NCI-H748 (cell line): ENCODE results near the gene TUBB3.

ENCODE experiments used
- DNase-seq: peaks from one replicate; lab custom pipeline; 2025; ENCODE audit not compliant: unreplicated experiment; lab: John Stamatoyannopoulos, UW

TUBB3 gene

GRCh38 chr16:89936981-89937380, 13.8 kb downstream of the TUBB3 start:
- no peak for DNase-seq

DNA sequence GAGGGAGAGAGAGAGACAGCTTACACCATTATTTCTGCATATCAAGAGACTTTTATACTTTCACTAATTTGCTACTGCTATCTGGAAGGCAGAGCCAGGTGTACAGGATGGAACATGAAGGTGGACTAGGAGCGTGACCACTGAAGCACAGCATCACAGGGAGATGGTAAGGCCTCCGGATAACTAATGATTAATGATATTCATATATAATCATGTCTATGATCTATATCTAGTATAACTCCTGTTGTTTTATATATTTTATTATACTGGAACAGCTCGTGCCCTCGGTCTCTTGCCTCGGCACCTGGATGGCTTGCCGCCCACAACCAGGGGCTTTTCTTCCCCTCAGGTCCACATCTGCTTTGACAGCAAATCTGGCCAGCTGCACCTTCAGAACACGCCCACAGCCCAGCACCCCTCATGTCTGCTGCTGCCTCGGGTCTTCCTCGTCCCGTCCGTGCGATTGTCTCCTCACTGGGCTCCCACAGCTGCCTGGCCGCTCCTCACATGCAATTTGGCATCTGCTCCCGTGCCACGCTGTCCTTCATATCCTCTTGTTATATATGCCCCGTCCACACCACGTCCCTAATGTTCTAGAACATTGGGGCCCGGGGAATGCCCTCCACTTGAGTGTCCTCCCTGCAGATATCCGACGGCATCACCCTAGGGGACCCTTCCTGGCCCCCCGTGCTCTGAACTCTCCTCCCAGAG, 15.2 kb downstream of the TUBB3 start:
- no peak for DNase-seq

DNA sequence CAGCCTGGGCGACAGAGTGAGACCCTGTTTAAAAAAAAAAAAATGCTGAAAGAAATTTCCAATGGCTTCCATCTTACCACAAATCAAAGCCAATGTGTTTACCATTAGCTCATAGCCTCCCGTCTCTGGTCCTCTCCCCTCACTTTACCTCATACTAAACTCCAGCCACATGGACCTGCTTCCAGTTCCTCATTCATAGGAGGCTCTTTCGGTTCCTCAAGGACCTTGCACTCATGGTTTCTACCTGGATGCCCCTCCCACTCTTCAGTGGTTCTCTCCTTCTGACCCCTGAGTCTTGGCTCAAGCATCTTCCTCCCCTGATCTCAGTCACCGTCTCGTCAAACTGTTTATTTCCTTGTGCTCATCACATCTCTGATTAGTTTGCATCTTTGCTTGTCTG, 21.6 kb downstream of the TUBB3 start:
- no peak for DNase-seq

DNA sequence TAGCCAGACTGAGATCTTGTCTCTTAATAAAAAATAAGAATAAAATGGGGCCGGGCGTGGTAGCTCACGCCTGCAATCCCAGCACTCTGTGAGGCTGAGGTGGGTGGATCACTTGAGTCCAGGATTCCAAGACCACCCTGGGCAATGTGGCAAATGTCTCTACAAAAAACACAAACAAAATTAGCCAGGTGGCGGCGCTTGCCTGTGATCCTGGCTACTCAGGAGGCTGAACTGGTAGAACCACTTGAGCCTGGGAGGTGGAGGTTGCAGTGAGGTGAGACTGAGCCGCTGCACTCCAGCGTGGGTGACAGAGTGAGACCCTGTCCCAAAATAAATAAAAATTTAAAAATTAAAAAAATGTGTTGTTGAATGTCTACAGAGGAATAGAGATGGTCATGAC, 22.5 kb downstream of the TUBB3 start:
- DNase-seq = peak; percentile 63

GRCh38 chr16:89946515-89946914, 23.4 kb downstream of the TUBB3 start:
- no peak for DNase-seq

GRCh38 chr16:89949121-89949742, 26.1 kb downstream of the TUBB3 start:
- DNase-seq = no peak

- DNase-seq = no peak
Observed at GRCh38 chr16:89949756-89950155, 26.6 kb downstream of the TUBB3 start.

- DNase-seq = no peak
Observed at GRCh38 chr16:89951509-89951908, 28.4 kb downstream of the TUBB3 start.

DNA sequence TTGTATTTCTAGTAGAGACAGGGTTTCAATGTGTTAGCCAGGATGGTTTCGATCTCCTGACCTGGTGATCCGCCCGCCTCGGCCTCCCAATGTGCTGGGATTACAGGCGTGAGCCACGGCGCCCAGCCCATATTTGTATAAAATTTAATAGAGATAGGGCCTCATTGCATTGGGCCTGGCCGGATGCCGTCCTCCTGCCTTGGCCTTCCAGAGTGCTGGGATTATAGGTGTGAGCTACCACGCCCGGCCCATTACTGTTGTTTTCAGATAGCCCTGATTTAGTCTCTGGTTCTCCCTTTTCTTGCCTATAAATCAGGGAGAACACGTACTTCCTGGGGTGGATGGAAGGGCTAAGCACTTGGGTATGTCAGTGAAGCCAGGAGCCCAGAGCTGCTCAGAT, 28.9 kb downstream of the TUBB3 start:
- no peak for DNase-seq

DNA sequence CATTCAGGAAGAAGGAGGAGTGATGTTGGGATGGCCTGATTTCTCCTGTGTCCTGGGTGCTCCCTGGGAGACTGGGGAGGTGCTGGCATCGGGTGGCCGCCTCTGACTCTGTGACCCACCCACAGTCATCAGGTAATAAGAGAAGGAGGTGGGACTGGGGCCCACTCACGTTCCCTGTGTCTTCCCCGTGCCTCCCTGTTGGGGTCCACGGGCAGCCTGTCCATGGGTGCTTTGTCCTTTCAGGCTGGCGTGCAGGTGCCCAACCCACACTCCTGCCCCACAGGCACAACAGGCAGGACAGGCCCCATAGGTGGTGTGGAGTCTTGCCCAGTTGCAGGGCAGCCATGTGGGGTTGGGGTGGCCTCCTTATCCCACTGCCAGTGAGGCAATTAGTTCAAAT, 29.4 kb downstream of the TUBB3 start:
- no peak for DNase-seq

DNA sequence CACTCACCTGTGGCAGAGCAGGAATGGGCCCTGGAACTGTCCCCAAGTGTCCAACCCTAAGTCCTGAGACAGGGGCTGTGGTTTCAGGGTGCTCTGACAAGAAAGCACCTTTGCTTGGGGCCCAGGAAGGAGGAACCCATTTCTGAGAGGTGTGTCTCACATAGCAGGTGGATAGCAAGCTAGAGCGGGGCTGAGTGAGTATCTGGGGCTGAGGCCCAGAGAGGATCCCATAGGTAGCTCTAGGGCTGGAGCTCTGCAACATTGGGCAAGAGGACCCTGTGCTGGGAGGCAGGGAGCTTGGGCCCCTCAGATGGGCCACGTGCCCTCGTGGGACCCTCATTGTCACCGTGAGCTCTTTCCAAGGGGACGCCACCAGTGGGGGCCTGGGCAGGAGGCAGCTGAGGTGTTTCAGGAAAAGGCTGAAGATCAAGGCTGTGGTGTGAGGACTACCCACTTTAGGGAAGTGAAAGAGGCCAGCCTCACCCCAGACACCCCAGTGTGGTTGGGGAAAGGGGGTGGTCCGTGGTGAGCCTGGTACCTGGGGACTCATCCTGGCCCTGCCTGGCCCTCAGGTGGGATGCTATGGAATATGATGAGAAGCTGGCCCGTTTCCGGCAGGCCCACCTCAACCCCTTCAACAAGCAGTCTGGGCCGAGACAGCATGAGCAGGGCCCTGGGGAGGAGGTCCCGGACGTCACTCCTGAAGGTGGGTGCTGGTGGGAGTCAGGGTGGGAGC, 30.7 kb downstream of the TUBB3 start:
- DNase-seq = no peak

DNA sequence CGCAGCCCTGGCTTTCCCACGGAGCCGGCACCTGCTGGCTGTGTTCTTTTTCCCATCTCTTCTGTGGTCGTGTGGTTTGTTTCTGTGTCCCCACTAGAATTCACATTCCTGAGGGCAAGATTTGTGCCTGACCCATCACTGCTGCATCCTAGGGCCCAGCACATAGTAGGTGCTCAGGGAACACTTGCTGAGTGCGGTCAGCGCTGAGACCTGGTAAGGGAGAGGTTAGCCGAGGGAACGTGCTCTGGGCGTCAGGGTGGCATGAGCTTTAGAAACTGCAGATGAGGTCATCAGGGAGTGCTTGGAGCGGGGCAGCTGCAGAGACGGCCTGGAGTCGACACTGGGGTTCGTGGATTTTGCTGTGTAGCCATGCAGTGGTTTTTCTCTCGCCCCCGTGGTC, 31.3 kb downstream of the TUBB3 start:
- DNase-seq = no peak

DNA sequence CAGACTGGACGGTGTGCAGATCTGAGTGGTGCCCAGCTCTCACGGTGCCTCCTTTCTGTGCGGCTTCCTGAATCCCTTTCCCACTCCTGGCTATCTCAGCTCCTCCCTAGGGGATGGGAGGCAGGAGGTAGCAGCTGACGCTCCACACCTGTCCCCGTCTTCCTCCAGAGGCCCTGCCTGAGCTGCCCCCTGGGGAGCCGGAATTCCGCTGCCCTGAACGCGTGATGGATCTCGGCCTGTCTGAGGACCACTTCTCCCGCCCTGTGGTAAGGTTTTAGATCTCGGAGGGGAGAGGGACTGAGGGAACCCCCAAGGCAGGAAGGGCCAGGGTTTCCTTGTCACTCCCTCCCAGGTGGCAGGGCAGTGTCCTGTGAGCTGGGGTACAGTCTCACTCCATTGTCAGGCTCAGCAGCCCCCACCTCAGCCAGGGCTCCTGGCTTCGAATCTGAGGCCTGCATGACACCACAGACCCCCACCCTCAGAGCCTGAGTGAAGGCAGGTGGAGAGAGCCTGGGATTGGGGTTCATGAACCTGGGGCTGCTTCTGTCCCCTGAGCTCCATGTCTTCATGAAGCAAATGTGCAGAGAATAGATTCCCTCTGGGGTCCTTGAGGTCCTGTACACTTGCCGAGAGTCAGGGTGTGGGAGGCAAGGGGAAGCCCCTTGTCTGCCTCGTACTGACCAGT, 32.0 kb downstream of the TUBB3 start:
- DNase-seq = no peak

DNA sequence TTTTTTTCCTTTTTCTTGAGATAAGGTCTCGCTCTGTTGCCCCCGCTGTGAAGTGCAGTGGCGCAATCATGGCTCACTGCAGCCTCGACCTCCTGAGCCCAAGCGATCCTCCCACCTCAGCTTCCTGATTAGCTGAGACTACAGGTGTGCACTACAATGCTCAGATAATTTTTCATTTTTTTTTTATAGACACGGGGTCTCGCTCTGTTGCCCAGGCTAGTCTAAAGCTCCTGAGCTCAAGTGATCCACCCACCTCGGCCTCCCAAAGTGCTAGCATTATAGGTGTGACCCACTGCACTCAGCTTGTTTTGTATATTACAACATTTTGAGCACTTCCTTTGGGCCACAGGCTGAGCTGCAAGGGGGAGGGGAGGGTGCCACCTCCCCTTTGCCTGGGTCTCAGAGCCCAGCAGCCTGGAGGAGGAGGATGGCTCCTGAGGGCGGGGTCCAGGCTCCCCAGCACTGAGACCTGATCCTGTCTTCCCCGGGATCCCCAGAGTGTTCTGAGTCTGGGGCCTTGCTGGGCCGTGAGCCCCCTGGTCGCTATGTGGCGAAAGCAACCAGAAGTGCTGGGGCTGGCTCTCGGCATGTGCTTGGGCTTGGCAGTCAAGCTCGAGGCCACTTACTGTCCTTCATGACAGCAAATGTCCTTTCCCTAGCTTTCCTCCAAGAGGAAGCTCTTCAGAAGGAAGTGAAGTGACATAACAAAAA, 33.5 kb downstream of the TUBB3 start:
- DNase-seq = no peak

- no peak for DNase-seq
Observed at GRCh38 chr16:89957216-89957785, 34.2 kb downstream of the TUBB3 start.

DNA sequence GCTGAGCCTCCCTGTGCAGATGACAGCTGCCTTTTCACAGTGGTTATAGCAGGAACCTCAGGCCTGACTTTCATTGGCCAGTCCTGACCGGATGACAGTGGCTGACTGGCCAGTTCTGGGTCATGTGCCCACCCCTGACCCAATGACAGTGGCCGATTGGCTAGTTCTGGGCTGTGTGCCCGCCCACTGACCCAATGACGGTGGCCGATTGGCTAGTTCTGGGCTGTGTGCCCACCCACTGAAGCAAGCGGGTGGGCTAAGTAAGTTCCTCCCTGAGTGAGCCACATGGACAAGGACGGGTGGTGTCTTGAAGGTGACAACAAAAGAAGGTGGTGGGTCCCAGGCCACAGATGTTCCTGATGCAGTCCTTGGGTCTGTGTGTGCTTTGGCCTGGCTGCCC, 34.9 kb downstream of the TUBB3 start:
- peak; percentile 6 for DNase-seq

DNA sequence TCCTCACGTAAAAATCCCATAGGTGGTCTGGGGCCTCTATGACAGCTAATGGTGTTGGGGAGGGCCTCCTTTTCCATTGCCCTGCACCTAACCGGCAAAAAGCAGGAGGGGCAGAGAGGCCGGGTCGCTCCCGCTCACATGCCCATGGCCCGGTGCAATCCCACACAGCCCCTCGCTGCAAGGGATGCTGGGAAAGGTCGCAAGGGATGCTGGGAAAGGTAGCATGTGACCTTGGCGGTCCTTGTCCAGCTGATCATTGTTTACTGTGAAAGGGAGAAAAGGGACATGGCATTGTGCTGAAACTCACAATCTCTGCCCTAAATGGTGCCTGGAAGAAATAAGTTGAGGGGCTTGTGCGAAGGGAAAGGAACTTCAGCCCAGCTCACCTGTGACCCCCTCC, 35.5 kb downstream of the TUBB3 start:
- DNase-seq = no peak

DNA sequence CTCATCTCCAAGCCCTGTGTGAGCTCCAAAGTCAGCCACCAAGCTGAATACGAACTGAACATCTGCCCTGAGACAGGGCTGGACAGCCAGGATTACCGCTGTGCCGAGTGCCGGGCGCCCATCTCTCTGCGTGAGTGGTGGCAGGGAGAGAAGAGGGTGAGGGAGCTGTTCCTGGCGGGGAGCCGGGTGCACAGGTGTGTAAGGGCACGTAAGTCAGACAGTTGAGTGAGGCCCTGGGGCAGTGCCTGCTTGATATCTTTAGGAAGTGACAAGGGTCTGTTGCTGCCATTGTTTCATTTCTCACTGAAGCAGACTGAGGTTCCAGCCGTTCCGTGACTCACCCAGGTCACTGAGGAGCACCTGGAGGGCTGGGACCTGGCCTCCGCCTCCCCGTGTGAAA, 37.8 kb downstream of the TUBB3 start:
- no peak for DNase-seq

GRCh38 chr16:89961920-89962319, 38.8 kb downstream of the TUBB3 start:
- DNase-seq = no peak

GRCh38 chr16:89962754-89963498, 39.8 kb downstream of the TUBB3 start:
- no peak for DNase-seq
